ENCODE measurements around the gene ITGB1BP1.

GRCh38 chr2:9382604-9383235 is 40.6 kb downstream of the ITGB1BP1 start:
- TF ChIP-seq EZH2 (IDR thresholded peaks at IDR 0.05) (no peak), POLR2AphosphoS5 (IDR thresholded peaks at IDR 0.05; ENCODE audit: borderline replicate concordance, low read depth, low read length) (no peak), FOXP2 (optimal IDR thresholded peaks at IDR 0.05; ENCODE audit: control extremely low read depth, extremely low read length, insufficient read depth) (no peak)
